GM12891 (cell line): ENCODE measurements around the gene FNDC3B.
A peak's percentile ranks its signal among the peaks of the same experiment; 100 is the strongest.

ENCODE experiments used
- DNase-seq: peaks from one replicate; pipeline ENCODE4 v3.0.0; 2011; ENCODE audit warnings: low spot score; ENCODE audit not compliant: insufficient read length
- FAIRE-seq: peaks from 2 replicates; lab custom pipeline; 2011; peaks lifted over from hg19 to GRCh38; lab: Jason Lieb, UNC
- PAX5 ChIP-seq: IDR thresholded peaks from 2 replicates; pipeline ENCODE4 v1.6.1; 2011; ENCODE audit warnings: low read length, moderate library complexity, mild to moderate bottlenecking; ENCODE audit not compliant: insufficient read depth, severe bottlenecking
- POLR2A ChIP-seq: IDR thresholded peaks from 2 replicates; pipeline ENCODE4 v1.6.1; 2011; ENCODE audit warnings: low read depth, low read length, control low read depth
- POLR2AphosphoS5 ChIP-seq: IDR thresholded peaks from 2 replicates; pipeline ENCODE4 v1.6.1; 2011; ENCODE audit warnings: low read depth, low read length, control low read depth
- POU2F2 ChIP-seq: IDR thresholded peaks from 2 replicates; pipeline ENCODE4 v1.6.1; 2011; ENCODE audit warnings: low read depth, mild to moderate bottlenecking, control low read depth, low read length, moderate library complexity
- SPI1 ChIP-seq: IDR thresholded peaks from 2 replicates; pipeline ENCODE4 v1.6.1; 2011; ENCODE audit warnings: low read depth, low read length, control low read depth
- TAF1 ChIP-seq: IDR thresholded peaks from 2 replicates; pipeline ENCODE4 v1.6.1; 2011; ENCODE audit warnings: low read depth, low read length, control low read depth

FNDC3B gene

DNA sequence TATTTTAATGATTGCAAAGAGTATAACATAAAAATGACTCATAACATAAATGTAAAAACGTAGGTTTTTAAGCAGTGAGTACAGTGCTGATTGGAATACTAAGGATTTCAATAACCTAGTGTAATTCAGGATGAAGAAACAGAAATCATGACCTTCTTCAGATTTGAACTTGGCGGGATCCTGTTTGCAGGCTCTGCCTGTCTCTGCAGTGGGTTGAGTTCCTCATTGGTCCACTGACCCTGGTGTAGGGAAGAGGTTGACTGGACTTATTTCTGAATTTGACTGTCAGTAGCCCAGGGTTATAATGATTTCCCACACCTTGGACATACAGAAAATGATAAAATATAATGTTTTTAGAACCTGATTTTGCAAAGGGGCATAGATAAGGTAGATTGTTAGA lies 171.7 kb downstream of the FNDC3B start:
- TF ChIP-seq POLR2A = no peak
- TF ChIP-seq PAX5 = no peak
- no peak for TF ChIP-seq SPI1
- TF ChIP-seq POLR2AphosphoS5 = no peak
- no peak for TF ChIP-seq POU2F2
- no peak for TF ChIP-seq TAF1
- FAIRE-seq (no peak), DNase-seq (no peak)

DNA sequence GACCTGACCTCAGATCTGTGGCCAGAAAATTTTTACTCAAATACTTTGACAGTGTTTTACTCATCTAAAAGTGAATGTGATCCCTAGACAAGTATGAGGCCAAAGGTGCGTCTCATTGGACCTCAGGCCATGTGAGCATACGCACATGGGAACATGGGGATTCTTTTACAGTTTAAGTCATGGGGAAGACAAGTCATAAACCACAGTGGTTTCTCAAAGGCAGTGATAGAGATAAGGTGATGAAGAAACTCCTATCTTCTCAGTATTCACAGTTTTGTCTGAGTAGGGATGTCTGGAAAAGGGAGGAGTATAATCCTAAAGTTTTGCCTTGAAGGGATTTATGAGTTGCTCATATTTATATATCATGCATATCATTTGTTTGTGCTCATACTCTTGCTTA lies 173.8 kb downstream of the FNDC3B start:
- DNase-seq (no peak), FAIRE-seq (no peak)
- TF ChIP-seq SPI1 (no peak), TAF1 (no peak), POLR2AphosphoS5 (no peak), POU2F2 (no peak), POLR2A (no peak), PAX5 (no peak)

DNA sequence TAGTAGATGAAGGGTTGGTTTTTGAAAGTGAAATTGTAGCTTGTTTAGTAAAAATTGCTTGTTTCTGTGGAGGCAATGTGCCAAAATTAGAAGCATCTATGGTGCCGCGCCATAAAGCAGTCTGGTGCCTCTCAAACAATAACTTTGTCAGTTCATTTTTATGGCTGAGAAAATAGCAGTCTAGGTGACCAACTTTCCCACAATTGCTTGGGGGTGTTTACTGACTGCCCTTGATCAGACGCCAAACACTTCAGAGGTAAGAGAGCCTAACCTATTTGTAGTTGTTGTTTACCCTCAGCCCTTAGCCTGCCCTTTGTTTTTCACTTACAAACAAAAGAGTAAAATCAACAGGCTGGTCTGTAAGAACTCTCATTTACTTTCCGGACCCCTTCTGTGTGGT lies 174.5 kb downstream of the FNDC3B start:
- TF ChIP-seq POLR2A (no peak), TAF1 (no peak), POU2F2 (no peak), SPI1 (no peak), POLR2AphosphoS5 (no peak), PAX5 (no peak)
- FAIRE-seq = no peak
- DNase-seq = no peak

DNA sequence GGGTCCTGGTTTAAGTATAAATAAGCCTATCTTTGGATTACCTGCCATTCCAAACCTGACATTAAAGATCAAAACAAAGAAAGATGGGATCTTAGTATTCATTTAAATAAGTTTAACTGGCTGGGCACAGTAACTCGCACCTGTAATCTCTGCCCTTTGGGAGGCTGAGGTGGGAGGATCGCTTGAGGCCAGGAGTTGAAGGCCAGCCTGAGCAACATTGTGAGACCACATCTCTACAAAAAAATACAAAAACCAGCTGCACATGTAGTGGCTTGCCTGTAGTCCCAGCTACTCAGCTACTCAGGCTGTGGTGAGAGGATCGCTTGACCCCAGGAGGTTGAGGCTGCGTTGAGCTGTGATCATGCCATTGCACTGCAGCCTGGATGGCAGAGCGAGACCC lies 176.9 kb downstream of the FNDC3B start:
- no peak for FAIRE-seq
- TF ChIP-seq POU2F2 (no peak), PAX5 (no peak), POLR2AphosphoS5 (no peak), SPI1 (no peak), POLR2A (no peak), TAF1 (no peak)
- no peak for DNase-seq

DNA sequence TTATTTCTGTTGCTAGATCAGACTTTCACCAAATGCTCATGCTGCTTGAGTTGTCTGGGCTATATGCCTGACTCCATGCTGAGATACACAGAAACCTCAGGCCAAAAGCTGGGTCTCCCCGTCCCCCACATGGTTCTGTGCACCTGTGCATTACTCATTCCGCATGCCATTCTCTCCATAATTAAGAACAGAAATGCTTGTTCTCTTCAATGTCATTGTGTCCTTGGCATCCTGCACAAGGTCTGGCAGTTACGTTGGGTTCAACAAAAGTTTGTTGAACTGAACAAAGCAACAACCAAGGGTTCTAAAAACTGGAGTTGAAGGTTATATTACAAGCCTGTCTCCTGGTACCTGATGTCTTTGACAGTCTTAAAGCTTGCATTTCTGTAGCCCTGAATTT lies 177.5 kb downstream of the FNDC3B start:
- no peak for FAIRE-seq
- no peak for DNase-seq
- TF ChIP-seq POU2F2 (no peak), TAF1 (no peak), SPI1 (no peak), PAX5 (no peak), POLR2AphosphoS5 (no peak), POLR2A (no peak)

DNA sequence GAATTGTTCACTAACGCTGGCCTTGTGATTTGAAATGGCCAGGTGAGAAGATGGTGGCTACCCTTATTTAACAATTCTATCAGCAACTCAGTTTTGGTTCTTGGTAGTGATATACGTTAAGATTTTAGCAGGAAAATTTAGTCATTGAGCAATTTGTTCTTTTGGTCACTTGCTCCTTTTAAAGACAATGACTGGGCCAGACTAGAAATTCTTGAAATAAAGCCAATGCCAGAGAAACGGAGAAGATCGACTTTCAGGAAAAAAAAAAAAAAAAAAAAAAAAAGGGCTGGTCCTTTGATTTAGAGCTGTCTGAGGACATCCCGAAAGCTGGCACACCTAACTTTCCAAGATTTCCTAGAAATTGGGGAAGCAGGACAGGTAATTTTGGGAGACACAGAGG lies 178.5 kb downstream of the FNDC3B start:
- FAIRE-seq (no peak), DNase-seq (no peak)
- TF ChIP-seq SPI1 (no peak), TAF1 (no peak), POU2F2 (no peak), PAX5 (no peak), POLR2AphosphoS5 (no peak), POLR2A (no peak)

DNA sequence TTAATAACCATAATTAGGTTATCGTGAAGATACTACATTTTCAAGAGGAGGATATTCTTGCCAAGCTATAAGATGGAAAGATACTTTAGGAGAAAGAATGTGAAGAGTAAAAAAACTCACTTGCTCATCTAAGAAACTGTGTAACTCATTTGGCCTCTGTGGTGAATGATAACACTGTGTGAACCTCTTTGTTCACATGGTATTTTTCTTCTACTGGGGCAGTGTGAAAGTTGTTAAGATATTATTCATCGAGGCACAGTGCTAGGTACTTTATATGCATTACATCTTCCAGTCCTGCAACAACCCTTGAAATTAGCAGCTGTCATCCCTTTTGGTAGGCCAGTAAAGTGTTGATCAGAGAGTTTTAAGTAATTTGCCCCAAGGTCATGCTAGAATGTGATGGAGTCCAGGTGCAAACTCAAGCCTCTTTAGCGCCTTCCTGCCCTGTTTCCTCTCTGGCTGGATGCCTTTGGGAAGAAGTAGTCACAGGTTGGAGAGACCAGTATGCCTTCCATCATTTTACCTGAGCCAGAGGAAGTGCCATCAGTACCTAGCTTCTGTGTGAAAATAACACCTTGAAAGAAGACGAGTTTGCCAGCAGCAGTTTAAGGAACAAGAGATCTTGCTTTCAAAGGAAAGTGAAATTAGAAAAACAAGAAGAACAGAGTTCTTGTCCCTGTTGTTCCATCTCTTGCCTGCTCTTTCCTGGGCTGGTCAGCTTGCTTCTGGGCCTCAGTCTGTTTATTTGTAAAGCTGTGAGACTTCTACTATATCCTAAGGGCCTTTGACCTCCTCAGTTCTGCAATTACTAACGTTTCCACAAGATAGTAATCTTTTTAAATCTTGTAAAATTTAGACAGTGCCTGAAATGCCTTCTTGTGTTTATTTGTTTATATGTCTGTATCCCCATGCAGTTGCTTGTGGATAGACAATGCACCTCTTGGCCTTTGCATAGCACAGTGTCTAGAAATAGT lies 179.3 kb downstream of the FNDC3B start:
- DNase-seq (no peak), FAIRE-seq (peak; percentile 16)

DNA sequence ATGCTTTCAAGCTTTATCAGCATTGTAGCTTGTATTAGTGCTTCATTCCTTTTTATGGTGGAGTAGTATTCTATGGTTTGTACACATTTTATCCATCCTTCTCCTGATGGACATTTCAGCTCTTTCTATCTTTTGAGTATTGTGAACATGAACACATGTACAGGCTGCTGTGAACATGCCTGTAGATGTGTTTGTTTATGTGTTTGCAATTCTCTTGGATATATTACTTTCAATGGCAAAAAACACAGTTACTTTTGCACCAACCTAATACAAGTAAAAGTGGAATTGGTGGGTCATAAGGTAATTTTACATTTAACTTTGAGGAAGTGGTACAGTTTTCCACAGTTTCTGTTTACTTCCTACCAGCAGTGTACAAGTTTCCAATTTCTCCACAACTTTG lies 180.4 kb downstream of the FNDC3B start:
- no peak for TF ChIP-seq POLR2A
- TF ChIP-seq POU2F2 = no peak
- peak; percentile 37; the same call in 1 of the 2 replicates for TF ChIP-seq SPI1
- no peak for DNase-seq
- peak; percentile 33 for FAIRE-seq

More for the DNA sequence above, 179.3 kb downstream of the FNDC3B start:
- TF ChIP-seq POLR2A (no peak), SPI1 (0 out of 2 replicates have a peak, but pooled peaks have one; percentile 15)

DNA sequence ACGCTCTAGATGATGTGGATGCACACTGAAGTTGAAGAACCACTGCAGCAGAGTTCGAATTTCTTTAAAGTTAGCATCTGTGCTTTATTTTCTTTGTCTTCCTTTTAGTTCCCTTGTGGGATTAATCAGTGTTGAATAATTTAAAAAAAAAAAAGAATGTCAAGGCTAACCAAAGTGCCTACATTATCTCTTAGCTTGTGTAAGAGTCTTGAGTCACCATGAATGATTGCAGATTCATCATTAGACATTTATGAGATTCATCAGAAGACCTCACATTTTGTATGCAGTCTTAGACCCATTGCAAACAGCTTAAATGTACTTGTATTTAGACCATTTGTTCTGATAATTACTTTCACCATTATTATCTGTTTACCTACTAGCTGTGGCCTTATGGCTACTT lies 182.2 kb downstream of the FNDC3B start:
- TF ChIP-seq PAX5 = no peak
- TF ChIP-seq POU2F2 = no peak
- TF ChIP-seq POLR2AphosphoS5 = no peak
- no peak for TF ChIP-seq TAF1
- no peak for TF ChIP-seq POLR2A
- no peak for TF ChIP-seq SPI1
- DNase-seq = no peak
- no peak for FAIRE-seq

DNA sequence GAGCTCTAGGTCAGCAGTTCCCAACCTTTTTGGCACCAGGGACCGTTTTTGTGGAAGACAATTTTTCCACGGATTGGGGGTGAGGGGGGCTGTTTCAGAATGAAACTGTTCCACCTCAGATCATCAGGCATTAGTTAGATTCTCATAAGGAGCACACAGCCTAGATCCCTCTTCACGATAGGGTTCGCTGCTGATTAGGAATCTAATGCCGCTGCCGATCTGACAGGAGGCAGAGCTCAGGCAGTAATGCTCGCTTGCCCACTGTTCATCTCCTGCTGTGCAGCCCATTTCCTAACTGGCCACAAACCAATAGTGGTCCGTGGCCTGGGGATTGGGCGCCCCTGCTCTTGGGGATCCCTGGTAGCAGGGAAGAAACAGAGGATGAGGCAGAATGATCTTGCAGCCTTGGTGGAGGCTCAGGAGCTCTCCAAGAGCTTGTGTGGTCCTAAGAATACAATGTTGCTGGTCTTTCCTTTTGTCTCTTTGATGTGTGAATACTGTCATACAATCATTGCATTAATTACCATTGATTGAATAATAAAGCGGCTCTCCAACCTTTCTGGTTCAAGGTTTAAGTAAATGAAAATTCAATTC lies 183.2 kb downstream of the FNDC3B start:
- DNase-seq (no peak), FAIRE-seq (no peak)
- TF ChIP-seq SPI1 (no peak), POLR2A (no peak), PAX5 (no peak), TAF1 (no peak)
